ENCODE data around the gene PTPN13.

PTPN13 gene

DNA sequence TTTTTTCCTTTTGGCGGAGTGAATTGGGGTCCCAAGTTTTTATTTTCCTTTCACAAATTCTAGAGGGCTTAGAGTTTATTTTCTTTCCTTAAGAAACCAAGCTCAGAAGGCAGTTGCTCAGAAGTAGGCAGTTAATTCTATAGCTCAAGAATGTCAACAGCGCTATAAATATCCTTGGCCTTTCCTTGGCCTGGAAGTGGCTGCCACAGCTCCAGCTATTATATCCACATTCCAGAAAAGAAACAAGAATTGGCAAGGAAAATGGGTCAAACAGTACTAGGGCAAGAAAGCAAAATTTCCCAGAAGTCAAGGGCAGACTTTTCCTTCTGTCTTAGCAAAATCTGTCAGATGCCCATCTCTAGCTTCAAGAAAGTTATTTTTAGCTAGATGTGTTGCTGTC lies 224.1 kb downstream of the PTPN13 start:
- DNase-seq (ENCODE audit: low spot score), result no peak

DNA sequence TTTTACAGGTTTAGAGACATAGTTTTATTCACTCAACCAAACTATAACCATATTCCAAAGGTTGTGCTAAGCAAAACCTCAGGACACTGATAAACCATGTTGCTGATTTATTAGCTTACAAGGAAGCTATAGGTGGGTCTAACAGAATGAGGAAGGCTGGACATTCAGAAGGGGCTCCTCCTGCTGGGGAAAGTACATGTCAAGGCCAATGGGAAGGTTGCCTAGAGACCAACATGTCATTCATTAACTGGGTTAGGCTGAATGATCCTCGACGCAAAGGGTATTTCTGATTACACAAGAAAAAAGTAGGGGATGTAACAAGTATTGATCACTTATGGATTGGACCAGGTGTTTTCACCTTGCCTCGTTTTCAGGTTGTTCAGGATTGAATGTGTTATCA lies 224.7 kb downstream of the PTPN13 start:
- no peak for DNase-seq (ENCODE audit: low spot score)

DNA sequence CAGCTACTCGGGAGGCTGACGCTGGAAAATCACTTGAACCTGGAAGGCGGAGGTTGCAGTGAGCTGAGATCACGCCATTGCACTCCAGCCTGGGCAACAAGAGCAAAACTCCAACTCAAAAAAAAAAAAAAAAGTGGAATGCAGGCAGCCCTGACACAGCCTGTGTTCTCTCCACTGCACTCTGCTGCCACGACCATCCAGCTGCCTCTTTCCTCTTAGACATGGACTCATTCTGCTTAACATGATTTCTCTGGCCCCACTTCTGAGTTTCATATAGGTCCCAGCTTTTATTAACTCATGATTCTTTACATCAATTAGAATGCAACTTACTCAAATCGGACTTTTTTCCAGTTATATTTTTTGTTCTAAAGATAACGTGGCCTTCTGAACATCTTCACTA lies 225.4 kb downstream of the PTPN13 start:
- no peak for DNase-seq (ENCODE audit: low spot score)

DNA sequence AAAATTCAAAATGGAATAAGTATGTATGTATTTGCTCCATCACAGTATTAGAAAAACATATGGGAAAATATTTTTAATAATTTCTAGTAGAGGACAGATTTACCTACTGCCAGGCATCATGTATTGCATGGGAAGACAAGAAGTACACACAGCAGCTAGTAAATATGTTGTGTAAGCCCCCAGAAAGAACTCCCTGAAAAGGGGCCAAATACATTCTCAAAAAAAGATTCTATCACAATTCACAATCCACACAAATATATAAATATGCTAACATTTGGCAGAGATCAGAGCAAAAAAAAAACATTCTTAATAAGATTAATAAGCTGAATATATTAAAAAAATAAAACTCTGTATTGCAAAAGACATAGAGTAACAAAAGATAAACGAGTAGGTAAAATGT lies 227.0 kb downstream of the PTPN13 start:
- no peak for DNase-seq (ENCODE audit: low spot score)

DNA sequence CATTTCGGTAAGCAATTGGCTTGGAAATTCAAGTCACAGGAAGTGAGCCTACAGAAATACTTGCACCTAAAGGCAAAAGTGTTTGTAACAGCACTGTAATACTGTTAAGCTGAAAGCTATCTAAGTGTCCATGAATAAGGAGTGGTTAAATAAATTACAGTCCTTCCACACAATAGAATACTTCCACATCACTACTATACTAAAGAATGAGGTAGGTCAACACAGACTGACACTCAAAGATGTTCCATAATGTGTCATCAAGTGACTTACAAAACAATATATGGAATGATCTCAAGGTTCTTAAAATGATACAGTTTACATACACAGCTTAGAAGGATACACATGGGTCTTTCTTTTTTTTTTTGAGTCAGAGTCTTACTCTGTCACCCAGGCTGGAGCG lies 228.0 kb downstream of the PTPN13 start:
- DNase-seq (ENCODE audit: low spot score), result no peak

DNA sequence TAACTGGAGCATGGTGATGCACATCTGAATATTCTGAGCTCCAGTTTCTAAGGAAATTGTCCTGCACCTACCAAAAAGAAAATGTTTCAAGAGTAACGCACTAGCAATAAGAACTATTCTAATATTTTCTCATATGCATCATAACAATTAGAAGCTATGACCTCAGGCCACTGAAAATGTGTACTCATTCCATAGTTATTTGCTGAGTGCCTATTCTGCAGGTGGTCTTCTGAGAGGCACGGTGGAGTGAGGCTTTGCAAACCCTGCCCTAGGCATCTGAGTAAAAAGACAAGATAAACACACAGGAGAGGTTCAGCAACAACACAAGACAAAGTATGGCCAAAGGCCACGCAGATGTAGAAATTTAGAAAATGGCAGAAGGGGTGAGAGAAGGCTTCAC lies 231.4 kb downstream of the PTPN13 start:
- DNase-seq (ENCODE audit: low spot score), result no peak

DNA sequence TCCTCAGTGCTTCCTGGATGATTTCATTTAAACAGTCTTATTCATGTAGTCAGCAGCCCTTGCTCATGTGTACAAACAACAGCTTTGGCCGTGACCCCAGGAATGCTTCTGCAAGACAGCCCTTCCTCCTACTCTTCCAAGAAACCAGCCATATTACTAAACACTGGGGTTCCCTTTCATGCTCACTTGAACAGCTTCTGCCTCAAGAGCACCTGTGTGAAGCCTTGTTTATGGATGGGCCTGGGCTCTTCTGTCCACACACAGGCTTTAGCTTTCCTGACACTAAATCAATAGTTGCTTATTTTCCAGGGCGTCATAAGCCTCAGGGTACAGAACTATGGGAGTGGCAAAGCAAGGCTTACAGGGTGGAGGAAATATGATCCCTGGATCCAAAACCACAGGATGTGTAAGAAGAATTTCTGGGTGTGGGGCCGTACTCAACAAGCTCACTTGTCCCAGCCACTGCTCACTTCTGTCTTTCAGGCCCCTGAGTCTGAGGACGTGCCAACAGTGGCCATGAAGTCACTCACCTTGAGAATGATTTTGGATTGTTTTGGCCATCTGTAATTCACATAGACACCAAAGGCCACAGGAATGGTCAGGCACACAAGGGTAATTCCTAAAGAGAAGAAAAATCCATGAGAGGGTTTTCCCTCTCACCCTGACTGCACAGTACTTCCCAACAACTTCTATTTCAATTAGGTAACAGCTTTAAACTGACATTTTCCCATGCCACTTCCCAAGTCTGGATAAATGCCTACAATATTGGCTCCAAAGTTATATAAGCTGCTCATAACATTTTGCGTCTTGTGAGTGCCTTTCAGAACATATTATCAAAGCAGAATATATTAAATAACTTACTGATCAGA lies 237.4 kb downstream of the PTPN13 start:
- no peak for DNase-seq (ENCODE audit: low spot score)

DNA sequence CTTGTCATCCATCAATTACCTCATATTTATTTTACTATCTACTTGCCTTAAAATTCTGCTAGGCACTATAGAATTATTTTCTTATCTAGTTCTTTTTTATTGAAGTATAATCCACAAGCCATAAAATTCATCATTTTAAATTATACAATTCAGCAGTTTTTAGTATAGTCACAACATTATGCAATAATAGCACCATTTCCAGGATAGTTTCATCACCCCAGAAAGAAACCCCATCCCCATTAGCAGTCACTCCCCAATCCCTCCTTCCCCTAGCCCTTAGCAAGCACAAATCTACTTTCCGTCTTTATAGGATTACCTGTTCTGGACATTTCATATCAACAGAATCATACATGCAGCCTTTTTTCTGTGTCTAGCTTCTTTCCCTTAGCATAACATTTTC lies 239.5 kb downstream of the PTPN13 start:
- no peak for DNase-seq (ENCODE audit: low spot score)

DNA sequence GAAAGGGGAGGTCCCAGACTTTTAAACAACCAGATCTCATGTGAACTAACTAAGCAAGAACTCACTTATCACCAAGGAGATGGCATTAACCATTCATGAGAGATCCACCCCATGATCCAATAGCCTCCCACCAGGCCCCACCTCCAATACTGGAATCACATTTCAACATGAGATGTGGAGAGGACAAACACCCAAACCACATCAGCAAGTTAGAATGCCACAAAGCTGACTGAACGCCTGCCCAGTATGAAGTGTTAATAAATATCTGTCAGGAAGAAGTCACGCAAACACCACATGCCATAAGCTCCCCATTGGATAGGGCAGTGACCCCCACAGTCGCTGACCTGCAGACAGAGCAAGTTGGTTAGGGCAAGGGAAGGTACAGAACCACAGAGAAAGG lies 240.8 kb downstream of the PTPN13 start:
- DNase-seq (ENCODE audit: low spot score), result no peak

DNA sequence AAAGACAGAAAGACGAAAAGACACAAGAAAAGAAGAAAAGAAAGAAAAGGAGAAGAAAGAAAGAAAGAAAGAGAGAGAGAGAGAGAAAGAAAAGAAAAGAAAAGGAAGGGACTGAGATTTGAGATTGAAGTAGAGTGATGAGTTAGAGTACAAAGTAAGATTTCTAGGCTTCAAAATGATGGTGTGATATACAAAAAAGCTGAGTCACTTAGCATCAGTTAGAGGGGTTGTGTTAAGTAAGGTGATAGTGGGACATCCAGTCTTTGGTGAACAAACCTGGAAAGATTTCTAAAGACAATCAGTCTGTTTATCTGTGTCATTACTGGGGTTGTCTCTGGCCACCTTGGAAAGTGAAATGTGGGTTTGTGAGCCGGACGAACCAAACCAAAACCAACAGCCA lies 241.6 kb downstream of the PTPN13 start:
- no peak for DNase-seq (ENCODE audit: low spot score)

DNA sequence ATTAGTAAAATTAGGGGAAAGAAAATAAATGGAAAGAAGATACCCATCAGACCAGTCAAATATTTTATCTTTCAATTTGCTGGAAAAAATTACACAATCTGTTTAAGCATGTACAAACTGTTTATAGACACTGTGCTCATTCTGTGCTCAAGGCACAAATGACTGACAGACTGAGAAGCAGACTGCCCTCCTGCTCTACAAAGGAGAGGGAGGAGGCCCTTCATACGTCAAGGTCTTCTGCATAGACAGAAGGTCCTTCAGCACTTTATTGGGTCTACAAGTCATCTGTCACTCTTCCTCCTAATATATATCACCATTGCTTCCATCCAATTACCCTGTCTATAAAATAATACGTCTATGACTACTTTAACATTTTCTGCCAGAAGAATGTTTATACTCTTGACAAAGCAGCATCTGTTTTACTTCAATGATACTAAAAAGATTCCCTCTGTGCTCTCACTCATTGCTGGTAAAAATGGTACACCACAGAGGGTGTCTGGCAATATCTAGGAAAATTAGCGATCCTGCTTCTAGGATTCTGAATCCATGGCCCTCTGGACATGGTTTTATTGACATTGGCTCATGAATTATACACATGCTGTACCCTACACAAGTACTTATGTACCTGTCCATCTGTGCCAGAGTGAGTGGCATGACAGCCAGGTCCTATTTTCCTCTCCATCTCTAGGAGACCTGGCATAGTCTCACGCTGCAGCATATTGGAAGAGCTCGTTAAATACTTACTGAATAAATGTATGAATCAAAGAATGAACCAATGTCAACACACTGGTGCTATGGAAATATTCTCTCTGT lies 243.8 kb downstream of the PTPN13 start:
- no peak for DNase-seq (ENCODE audit: low spot score)

DNA sequence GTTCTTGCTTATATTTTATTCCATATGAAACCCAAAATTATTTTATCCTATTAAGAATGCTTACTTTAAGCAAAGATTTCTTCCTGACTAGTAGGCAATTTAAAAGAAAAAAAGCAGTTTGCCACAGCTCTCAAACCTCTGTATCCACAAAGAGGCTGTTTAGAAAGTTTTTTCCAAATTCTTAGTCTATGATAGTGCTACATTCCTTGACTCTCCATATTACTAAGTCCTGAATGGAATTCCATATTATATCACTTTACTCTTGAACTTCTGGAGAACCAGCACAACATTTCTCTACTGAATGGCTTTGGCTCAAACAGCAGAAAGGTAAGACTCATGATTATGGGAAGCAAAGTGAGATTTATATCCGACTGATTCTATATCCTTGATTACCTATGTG lies 246.7 kb downstream of the PTPN13 start:
- no peak for DNase-seq (ENCODE audit: low spot score)

DNA sequence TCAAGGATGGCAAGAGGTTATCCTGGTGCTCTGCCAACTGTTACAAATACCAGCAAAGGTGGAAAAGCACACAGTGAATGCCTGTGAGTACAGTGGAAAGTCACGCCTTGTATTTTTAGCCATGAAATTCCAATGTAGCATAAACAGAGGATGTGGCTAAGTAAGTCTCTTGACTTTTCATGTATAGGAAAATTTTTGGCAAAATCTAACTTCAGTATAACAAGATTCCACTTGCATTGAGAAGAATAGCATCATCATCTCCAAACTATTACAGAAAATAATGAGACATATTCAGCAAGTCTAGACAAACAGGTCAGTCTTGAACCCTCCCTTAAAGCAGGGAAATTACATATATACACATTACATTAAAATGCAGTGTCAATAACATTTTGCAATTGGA lies 247.2 kb downstream of the PTPN13 start:
- DNase-seq (ENCODE audit: low spot score), result no peak

DNA sequence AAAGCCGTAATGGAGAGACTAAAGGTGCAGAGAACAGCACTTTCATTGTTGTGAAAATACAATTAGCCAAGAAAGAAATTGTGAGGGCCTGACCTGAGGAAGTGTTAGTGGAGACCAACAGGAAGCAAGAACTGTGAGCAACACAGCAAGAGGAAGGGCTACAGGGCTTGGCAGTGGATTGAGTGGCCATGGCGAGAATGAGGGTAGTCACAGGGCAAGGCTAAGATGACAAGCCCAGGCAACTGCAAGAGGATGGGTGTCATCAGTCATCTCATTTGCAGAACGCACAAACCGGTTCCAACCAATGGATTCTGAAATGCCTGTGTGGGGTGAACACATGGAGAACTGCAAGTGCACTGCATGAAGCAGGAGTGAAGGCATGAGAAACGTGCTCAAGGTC lies 251.5 kb downstream of the PTPN13 start:
- no peak for DNase-seq (ENCODE audit: low spot score)

DNA sequence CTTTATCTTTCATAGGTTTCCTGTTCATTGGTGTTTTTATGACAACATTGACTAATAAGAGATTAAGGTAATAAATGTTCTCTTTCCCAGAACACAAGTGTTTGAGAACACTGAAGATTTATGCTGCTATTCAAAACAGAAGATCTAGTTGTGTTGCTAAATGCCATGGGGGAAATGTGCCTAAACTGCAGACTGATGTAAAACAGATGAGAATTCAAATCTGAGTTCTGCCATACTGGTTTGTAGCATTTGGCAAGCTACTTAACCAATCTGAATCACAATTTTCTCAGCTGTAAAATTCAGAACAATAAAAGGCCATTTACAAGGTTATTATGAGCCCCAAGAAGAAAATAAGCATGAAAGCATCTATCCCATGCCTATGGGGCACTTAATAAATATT lies 252.8 kb downstream of the PTPN13 start:
- DNase-seq (ENCODE audit: low spot score), result no peak

DNA sequence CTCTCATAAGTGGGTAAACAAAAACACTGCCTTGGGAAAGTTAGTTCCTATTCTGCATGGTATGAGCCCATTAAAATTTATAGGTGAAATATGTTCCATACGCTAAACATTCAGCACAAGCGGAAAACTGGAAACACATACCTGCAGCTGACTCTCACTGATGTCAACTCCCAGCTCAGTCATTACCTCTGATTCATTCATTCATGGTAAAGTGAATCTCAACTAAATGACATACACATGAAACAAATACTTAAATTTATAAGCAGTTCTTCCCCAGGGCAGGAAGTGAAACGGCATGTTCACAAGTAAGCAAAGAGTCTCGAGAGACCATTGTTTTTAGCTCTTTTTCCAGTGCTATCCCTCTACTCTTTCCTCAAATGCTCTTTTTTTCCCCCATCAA lies 253.5 kb downstream of the PTPN13 start:
- no peak for DNase-seq (ENCODE audit: low spot score)

DNA sequence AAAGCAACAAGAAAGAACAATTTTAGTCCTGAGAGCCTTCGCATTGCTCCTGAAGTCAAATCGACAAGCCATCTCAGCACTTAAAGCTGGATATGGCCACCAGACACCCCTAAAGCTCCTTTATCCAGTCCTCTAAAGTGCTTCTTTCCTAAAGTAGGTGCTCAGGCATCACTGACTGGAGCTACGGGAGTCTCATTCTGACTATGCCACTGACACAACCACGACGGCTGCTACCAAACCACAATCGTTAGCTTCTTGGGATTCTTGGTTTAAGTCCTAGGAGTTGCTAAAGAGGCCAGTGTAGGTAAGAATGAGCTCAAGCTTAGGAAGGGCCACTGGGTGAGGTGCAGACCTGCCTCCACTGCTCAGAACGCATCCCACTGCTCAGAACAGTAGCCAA lies 254.0 kb downstream of the PTPN13 start:
- no peak for DNase-seq (ENCODE audit: low spot score)

DNA sequence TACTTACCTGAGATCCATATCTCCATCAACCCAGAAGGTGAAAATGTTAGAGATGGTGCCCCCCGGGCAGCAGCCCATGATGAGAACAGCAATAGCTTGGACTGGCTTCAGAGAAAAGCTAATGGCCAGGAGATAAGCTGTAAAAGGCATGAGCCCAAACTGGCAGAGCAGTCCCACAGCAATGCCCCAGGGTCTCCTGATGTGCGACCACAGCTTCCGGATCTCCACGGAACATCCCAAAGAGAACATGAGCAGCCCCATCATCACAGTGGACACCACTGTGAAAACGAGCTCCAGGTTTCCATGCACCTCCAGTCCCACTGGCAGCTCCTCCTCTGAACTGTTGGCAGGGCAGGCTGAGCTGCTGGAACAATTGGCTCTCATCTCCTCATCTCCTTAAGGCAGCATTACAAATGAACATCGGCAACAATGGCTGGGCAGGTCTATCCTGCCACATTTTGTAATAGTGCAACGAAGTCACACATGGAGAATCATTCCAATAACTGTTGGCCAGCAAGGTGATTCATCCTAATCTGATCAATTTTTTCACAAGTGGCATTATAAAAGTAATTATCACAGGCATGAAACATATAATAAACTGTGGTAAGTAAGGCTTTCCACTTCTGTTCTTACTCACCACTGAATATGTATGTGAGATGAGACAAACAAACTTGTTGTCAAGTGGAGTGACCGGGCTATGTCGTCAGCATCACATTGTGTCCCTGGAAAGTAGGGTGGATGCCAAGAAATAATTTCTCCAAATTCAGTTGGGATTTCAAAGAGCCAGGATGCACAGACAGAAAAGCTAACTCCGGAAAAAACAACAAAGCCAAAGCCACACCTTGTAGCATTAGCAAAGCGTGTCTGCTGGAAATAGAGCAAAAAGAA lies 254.9 kb downstream of the PTPN13 start, which contains the start of gene SLC10A6:
Gene SLC10A6, minus strand, starts transcription at position 653 of the 888 bp plus-strand sequence. Its CDS starts 269 bp downstream, at position 384.
- DNase-seq (ENCODE audit: low spot score), result no peak

DNA sequence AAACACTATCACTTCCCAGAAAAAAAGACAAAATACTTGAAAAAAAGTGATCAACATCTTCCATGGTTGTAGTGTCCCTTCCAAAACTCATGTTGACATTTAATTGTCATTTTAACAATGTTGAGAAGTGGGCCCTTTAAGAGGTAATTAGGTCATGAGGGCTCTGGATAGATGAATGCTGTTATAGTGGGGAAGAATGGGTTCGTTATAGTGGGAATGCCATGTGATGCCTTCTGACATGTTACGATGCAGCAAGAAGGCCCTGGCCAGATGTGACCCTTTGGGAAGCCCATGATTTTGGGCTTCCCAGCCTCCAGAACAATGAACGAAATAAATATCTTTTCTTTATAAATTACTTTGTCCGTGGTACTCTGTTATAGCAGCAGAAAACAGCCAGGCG lies 259.1 kb downstream of the PTPN13 start:
- no peak for DNase-seq (ENCODE audit: low spot score)

DNA sequence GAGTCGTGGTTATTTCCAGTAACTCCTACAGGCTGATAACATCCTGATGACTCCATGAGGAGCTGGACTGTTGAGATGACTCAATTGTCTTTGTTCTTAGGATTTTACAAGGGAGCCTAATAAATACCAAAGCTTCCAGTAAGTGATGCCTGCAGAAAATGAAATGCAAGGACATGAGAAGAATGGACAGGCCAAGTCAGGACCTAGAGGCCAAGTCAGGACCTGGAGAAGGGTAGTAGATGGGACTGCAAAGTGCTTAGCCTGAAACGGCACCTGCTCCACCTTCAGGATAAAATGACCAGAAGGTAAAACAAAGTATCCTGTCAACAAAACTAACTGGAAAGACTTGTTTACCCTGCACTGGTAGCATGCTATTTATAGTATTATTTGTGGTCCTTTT lies 261.5 kb downstream of the PTPN13 start:
- no peak for DNase-seq (ENCODE audit: low spot score)

DNA sequence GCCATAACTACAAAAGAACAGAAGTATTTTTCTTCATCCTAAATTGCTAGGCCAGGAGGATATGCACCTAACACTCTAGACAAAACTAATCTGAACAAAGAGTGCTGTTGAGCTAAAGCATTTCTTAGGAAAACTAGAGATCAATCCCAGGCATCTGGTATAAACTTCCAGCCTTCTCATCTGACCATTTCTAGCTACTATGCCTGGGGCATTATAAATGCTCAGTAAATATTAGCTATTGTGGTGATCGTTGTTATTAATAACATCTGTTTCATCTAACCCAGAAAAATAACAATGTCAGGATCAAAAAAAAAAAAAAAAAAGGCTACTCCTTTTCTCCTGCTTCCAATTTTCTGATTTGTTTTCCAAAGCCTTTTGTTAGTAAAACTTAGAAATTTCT lies 262.8 kb downstream of the PTPN13 start:
- no peak for DNase-seq (ENCODE audit: low spot score)

DNA sequence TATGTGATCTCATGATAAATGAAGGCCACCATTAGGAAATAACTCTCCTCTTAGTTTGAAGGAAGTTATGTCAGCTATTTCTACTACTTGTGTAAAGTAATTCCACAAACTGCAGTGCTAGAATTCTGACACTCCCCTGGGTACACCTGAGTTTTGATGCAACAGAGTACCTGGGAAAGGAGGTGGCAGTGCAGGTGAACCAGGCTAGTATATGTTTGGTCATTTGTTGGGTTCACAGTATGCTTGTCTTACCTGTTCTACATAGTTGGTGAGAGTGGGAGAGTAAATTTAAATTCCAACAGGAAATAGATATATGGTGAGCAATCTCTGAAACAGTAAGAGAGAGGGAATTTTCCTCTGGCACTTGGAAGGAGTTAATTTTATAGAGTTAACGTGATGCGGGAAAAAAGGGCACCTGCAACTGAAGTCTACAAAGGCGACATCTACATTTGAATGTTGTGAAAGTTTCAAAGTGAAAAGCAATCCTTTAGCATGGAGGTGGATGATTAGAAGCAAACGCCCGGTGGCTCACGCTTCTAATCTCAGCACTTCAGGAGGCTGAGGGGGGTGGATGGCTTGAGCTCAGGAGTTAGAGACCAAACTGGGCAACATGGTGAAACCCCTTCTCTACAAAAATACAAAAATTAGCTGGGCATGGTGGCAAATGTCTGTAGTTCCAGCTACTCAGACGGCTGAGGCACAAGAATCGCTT lies 263.4 kb downstream of the PTPN13 start:
- DNase-seq (ENCODE audit: low spot score), result no peak
